Osteoblast (primary cell): ENCODE results near the gene COL18A1. TPM values are rescaled to one million over a fixed set of nuclear protein-coding genes. Genes with fewer than 3 reads are reported as not detected.

Experiments used
- DNase-seq: peaks from one replicate; pipeline ENCODE4 v3.0.0; 2011; ENCODE audit warnings: low spot score, mixed read lengths; ENCODE audit not compliant: insufficient read length; ENCODE audit errors: missing footprints
- H2AFZ ChIP-seq: 2 replicates; pipeline ENCODE4 v1.6.0; 2011; ENCODE audit warnings: mild to moderate bottlenecking, low read length
- H3K27ac ChIP-seq: 2 replicates; pipeline ENCODE4 v1.5.1; 2011; ENCODE audit warnings: mild to moderate bottlenecking, low read depth, low read length, moderate library complexity
- H3K27me3 ChIP-seq: 2 replicates; pipeline ENCODE4 v1.6.0; 2012; ENCODE audit warnings: mild to moderate bottlenecking, control low read depth, inconsistent platforms, low read length, moderate library complexity; ENCODE audit not compliant: insufficient read depth
- H3K36me3 ChIP-seq: 2 replicates; pipeline ENCODE4 v1.5.1; 2011; ENCODE audit warnings: mild to moderate bottlenecking, low read length, control low read depth, moderate library complexity; ENCODE audit not compliant: insufficient read depth
- H3K4me1 ChIP-seq: 2 replicates; pipeline ENCODE4 v1.5.1; 2011; ENCODE audit warnings: mild to moderate bottlenecking, low read length, control low read depth, moderate library complexity; ENCODE audit not compliant: insufficient read depth
- H3K4me2 ChIP-seq: 2 replicates; pipeline ENCODE4 v1.6.0; 2011; ENCODE audit warnings: mild to moderate bottlenecking, low read length; ENCODE audit not compliant: insufficient read depth
- H3K4me3 ChIP-seq: fragments of 200-600 bp; sonication (generic); 3 replicates; pipeline ENCODE4 v1.5.1; 2012; ENCODE audit warnings: mild to moderate bottlenecking, low read length, inconsistent platforms; ENCODE audit not compliant: insufficient read depth
- H3K79me2 ChIP-seq: 2 replicates; pipeline ENCODE4 v1.6.0; 2012; ENCODE audit warnings: mild to moderate bottlenecking, low read length, control low read depth, inconsistent platforms; ENCODE audit not compliant: insufficient read depth
- H3K9me3 ChIP-seq: 2 replicates; pipeline ENCODE4 v1.5.1; 2011; ENCODE audit warnings: low read depth, low read length, control low read depth
- H4K20me1 ChIP-seq: 2 replicates; pipeline ENCODE4 v1.6.0; 2012; ENCODE audit warnings: mild to moderate bottlenecking, low read length, control low read depth; ENCODE audit not compliant: insufficient read depth
- total RNA-seq: library from RNA; depleted of rRNA; stranded (reverse); fragments of >200 nt; gene quantifications from 2 replicates; pipeline ENCODE4 v1.2.3, GENCODE V29; 2012
- TF ChIP-seq, protein P1 (sequence below): IDR thresholded peaks from 2 replicates; pipeline ENCODE4 v1.5.1; 2011; ENCODE audit warnings: mild to moderate bottlenecking, low read depth, low read length, moderate library complexity; ENCODE audit errors: extremely low read depth

The COL18A1 gene
- total RNA-seq, 1 donor = 8.3 TPM

GRCh38 chr21:45535341-45536081 lies 130.5 kb downstream of the COL18A1 start:
- Histone ChIP-seq H3K36me3 (no peaks in the 10 kb centered on the region), H3K9me3 (no peaks in the 10 kb centered on the region), H3K79me2 (no peaks in the 10 kb centered on the region), H4K20me1 (no peaks in the 10 kb centered on the region), H3K4me2 (no peak overlapping the region), H3K27me3 (no peaks in the 10 kb centered on the region), H3K4me1 (no peaks in the 10 kb centered on the region), H3K4me3 (no peak overlapping the region), H2AFZ (no peak overlapping the region), H3K27ac (no peak overlapping the region)
- DNase-seq = no peak
- TF ChIP-seq, protein P1, sequence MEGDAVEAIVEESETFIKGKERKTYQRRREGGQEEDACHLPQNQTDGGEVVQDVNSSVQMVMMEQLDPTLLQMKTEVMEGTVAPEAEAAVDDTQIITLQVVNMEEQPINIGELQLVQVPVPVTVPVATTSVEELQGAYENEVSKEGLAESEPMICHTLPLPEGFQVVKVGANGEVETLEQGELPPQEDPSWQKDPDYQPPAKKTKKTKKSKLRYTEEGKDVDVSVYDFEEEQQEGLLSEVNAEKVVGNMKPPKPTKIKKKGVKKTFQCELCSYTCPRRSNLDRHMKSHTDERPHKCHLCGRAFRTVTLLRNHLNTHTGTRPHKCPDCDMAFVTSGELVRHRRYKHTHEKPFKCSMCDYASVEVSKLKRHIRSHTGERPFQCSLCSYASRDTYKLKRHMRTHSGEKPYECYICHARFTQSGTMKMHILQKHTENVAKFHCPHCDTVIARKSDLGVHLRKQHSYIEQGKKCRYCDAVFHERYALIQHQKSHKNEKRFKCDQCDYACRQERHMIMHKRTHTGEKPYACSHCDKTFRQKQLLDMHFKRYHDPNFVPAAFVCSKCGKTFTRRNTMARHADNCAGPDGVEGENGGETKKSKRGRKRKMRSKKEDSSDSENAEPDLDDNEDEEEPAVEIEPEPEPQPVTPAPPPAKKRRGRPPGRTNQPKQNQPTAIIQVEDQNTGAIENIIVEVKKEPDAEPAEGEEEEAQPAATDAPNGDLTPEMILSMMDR = no peak

DNA sequence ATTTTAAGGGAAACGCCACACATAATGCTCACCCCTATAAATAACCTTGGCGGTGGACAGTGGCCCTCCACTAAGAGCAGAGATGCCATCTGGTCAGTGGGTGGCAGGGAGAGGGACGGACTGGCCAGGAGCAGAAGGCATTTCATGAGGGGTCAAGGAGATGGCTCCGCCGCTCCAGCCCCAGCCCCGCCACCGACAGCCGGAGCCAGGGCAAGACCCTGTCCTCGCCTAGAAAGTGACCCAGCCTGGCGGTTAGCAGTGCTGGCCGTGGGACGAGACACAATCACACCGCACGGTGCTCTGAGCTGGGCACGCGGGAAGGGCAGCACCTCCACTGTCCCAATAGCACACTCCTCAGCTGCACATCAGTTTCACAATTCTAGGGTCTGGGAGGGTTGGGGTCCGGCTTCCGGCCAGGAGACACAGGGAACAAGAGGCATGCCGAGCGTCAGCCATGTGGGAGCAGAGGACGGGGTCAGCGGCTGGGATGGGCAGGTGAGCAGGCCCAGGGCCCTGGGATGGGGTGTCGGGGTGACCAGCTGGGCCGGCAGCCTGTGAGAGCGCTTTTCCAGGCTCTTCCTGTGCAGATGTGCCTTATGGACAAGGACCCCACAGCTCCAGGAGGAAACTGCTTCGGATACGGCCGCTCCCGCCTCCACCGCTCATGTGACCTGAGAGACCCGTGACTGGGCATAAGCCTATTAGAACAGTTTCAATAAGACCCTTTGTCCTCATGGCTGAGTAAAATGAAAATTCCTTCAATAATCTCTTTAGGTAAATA lies 131.5 kb downstream of the COL18A1 start:
- Histone ChIP-seq H3K27me3 (no peaks in the 10 kb centered on the region), H3K9me3 (no peaks in the 10 kb centered on the region), H3K36me3 (no peaks in the 10 kb centered on the region), H3K27ac (no peak overlapping the region), H3K4me1 (no peaks in the 10 kb centered on the region), H3K4me3 (no peak overlapping the region), H3K4me2 (no peak overlapping the region), H2AFZ (no peak overlapping the region), H4K20me1 (no peaks in the 10 kb centered on the region), H3K79me2 (no peaks in the 10 kb centered on the region)
- TF ChIP-seq, protein P1 = no peak
- DNase-seq = no peak

- no peaks in the 10 kb centered on the region for H3K79me2 ChIP-seq
- H4K20me1 ChIP-seq = no peaks in the 10 kb centered on the region
- no peaks in the 10 kb centered on the region for H3K4me1 ChIP-seq
- H3K9me3 ChIP-seq = no peaks in the 10 kb centered on the region
- DNase-seq = no peak
- no peak overlapping the region for H3K4me3 ChIP-seq
- H3K36me3 ChIP-seq = no peaks in the 10 kb centered on the region
- TF ChIP-seq, protein P1 = no peak
- no peak overlapping the region for H3K4me2 ChIP-seq
- H2AFZ ChIP-seq = no peak overlapping the region
- H3K27me3 ChIP-seq = no peaks in the 10 kb centered on the region
- no peak overlapping the region for H3K27ac ChIP-seq
These were observed 132.3 kb downstream of the COL18A1 start for GRCh38 chr21:45537111-45537745.
